ENCODE data around the gene NR5A1.
A peak's percentile ranks its signal among the peaks of the same experiment; 100 is the strongest.

The NR5A1 gene

GRCh38 chr9:124458441-124458840, 48.8 kb downstream of the NR5A1 start:
- no peak overlapping the region for H3K4me3 ChIP-seq (ENCODE audit: low read depth, low read length)
- no peak for TF ChIP-seq CTCF (IDR thresholded peaks at IDR 0.05; ENCODE audit: low read depth, low read length)
- H3K36me3 ChIP-seq, result no peaks in the 10 kb centered on the region
- peaks cover 3% of the 10 kb centered on the region for H3K9me3 ChIP-seq (ENCODE audit: severe bottlenecking)
- no peak for DNase-seq
- H3K27me3 ChIP-seq (ENCODE audit: insufficient read depth, low read depth, severe bottlenecking), result no peaks in the 10 kb centered on the region
- no peak overlapping the region for H3K27ac ChIP-seq

GRCh38 chr9:124457887-124458431, 49.2 kb downstream of the NR5A1 start:
- Histone ChIP-seq H3K27ac (no peak overlapping the region), H3K36me3 (no peaks in the 10 kb centered on the region), H3K9me3 (ENCODE audit: severe bottlenecking) (no peaks in the 10 kb centered on the region), H3K27me3 (ENCODE audit: insufficient read depth, low read depth, severe bottlenecking) (no peaks in the 10 kb centered on the region), H3K4me3 (ENCODE audit: low read depth, low read length) (no peak overlapping the region)
- peak; percentile 32 for TF ChIP-seq CTCF (IDR thresholded peaks at IDR 0.05; ENCODE audit: low read depth, low read length)
- no peak for DNase-seq

DNA sequence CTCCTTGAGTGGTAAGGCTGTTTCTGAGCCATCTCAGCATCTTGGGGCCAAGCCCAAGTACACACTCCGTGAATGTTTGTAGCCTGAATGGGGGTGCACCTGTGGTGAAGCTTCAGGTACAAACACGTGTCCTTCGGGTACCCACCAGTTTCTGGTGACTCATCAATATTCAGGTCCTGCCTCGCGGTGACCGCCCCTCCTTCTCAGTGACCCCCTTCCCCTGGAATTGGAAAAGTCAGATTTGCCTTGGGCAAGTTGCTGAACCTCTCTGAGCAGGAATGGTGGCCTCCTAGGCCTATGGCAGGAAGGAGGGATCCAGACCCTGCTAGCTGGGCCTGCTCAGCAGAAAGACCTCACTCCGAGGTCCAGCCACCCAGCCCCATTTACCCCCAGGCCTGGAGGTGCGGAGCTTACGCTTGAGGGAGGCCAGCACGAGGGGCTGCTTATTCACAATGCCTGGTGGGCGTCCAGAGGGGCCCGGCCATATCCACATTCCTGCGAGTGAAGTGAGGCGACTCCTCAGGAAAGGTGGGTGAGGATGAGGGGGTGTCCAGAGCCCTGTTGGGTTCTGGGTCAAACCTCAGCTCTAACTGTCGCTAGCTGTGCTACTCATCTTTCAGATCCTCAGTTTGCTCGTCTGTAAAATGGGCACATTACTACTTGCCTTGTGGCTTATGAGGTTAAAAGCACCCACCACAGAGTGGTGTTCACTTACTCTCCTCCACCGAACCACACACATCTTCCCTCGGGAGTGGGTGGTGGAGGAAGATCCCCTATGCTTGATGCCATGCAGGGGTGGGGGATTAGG, 49.9 kb downstream of the NR5A1 start:
- Histone ChIP-seq H3K9me3 (ENCODE audit: severe bottlenecking) (no peaks in the 10 kb centered on the region), H3K4me3 (ENCODE audit: low read depth, low read length) (no peak overlapping the region), H3K27ac (no peak overlapping the region), H3K36me3 (no peaks in the 10 kb centered on the region), H3K27me3 (ENCODE audit: insufficient read depth, low read depth, severe bottlenecking) (no peaks in the 10 kb centered on the region)
- no peak for TF ChIP-seq CTCF (IDR thresholded peaks at IDR 0.05; ENCODE audit: low read depth, low read length)
- no peak for DNase-seq

DNA sequence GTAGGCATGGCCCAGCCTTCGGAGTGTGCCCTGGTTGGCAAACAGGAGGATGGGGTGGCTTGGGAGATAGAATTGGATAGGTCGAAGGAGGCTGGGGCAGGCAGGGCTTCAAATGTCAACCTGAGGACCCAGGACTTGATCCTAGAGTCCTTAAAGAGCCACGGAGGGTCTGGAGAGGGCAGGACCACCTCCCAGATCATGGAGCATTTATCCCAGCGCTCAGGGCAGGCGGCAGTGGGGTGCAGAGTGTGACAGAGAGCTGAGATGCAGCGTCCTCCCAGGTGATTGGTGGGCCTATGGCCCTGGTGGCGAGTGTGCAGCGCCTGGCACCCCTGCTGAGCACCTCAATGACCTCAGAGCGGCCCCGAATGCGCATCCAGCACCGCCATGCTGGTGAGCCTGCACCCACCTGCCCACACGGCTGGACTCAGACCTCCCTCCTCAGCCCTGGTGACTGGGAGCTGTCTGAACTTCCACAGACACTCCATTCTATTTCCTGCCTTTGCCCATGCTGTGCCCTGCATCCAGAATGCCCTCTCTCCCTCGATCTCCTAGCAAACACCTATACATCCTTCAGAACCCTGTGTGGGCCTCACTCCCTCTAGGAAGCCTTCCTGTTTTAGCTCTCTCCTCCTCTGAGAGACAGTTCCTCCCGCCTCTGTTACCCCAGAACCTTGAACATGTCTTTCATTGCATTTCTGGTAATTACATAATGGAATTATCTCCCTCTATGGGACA, 50.7 kb downstream of the NR5A1 start:
- Histone ChIP-seq H3K36me3 (no peaks in the 10 kb centered on the region), H3K4me3 (ENCODE audit: low read depth, low read length) (no peak overlapping the region), H3K27ac (no peak overlapping the region), H3K27me3 (ENCODE audit: insufficient read depth, low read depth, severe bottlenecking) (no peaks in the 10 kb centered on the region), H3K9me3 (ENCODE audit: severe bottlenecking) (no peaks in the 10 kb centered on the region)
- no peak for TF ChIP-seq CTCF (IDR thresholded peaks at IDR 0.05; ENCODE audit: low read depth, low read length)
- no peak for DNase-seq

GRCh38 chr9:124455820-124456219, 51.4 kb downstream of the NR5A1 start:
- no peak for DNase-seq
- Histone ChIP-seq H3K36me3 (no peaks in the 10 kb centered on the region), H3K9me3 (ENCODE audit: severe bottlenecking) (no peaks in the 10 kb centered on the region), H3K4me3 (ENCODE audit: low read depth, low read length) (no peak overlapping the region), H3K27me3 (ENCODE audit: insufficient read depth, low read depth, severe bottlenecking) (no peaks in the 10 kb centered on the region), H3K27ac (no peak overlapping the region)
- TF ChIP-seq CTCF (IDR thresholded peaks at IDR 0.05; ENCODE audit: low read depth, low read length), result no peak

All from WERI-Rb-1 (cell line).